Measurements from ENCODE around the gene GJE1.
"Not testable (repeated sequence)": the region's sequence is repeated elsewhere in the genome, so short reads cannot be mapped to it uniquely, and the experiment has no call there.

The GJE1 gene

GRCh38 chr6:142132625-142133024 is at the start of gene GJE1:
Gene GJE1 (plus strand): TSS chr6:142132925. CDS start chr6:142133159, 234 bp downstream.
- Histone ChIP-seq H2AFZ (ENCODE audit: low read length) (no peak within 1 kb of the TSS), H3K4me2 (ENCODE audit: low read depth, low read length, poor library complexity, severe bottlenecking) (no peak within 1 kb of the TSS), H3K4me1 (ENCODE audit: insufficient read depth, low read length, poor library complexity, severe bottlenecking) (no peaks in the 10 kb centered on the region), H3K27me3 (ENCODE audit: insufficient read depth, low read length, poor library complexity, severe bottlenecking) (peaks cover 17% of the 10 kb centered on the region), H3K9me3 (ENCODE audit: insufficient read depth, low read depth, low read length) (no peaks in the 10 kb centered on the region), H3F3A (ENCODE audit: low read depth) (no peaks in the 10 kb centered on the region), H3K9ac (ENCODE audit: low read depth, low read length, poor library complexity, severe bottlenecking) (no peak within 1 kb of the TSS), H3K36me3 (ENCODE audit: insufficient read depth, low read length) (no peaks in the 10 kb centered on the region), H3K4me3 (ENCODE audit: low read length, poor library complexity, severe bottlenecking) (no peak within 1 kb of the TSS), H3K9me2 (replicated peaks; ENCODE audit: low read depth, low read length) (no peaks in the 10 kb centered on the region), H4K20me1 (ENCODE audit: insufficient read depth, low read length, poor library complexity, severe bottlenecking) (no peaks in the 10 kb centered on the region), H3K79me2 (ENCODE audit: insufficient read depth, low read length) (no peaks in the 10 kb centered on the region)
- TF ChIP-seq, protein P1, sequence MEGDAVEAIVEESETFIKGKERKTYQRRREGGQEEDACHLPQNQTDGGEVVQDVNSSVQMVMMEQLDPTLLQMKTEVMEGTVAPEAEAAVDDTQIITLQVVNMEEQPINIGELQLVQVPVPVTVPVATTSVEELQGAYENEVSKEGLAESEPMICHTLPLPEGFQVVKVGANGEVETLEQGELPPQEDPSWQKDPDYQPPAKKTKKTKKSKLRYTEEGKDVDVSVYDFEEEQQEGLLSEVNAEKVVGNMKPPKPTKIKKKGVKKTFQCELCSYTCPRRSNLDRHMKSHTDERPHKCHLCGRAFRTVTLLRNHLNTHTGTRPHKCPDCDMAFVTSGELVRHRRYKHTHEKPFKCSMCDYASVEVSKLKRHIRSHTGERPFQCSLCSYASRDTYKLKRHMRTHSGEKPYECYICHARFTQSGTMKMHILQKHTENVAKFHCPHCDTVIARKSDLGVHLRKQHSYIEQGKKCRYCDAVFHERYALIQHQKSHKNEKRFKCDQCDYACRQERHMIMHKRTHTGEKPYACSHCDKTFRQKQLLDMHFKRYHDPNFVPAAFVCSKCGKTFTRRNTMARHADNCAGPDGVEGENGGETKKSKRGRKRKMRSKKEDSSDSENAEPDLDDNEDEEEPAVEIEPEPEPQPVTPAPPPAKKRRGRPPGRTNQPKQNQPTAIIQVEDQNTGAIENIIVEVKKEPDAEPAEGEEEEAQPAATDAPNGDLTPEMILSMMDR (conservative IDR thresholded peaks at IDR 0.05; ENCODE audit: low read length): no peak
- TF ChIP-seq EZH2phosphoT487 (IDR thresholded peaks at IDR 0.05; ENCODE audit: borderline replicate concordance): no peak

- Histone ChIP-seq H3K9ac (ENCODE audit: low read depth, low read length, poor library complexity, severe bottlenecking) (no peak overlapping the region), H3K9me3 (ENCODE audit: insufficient read depth, low read depth, low read length) (no peaks in the 10 kb centered on the region), H3K4me3 (ENCODE audit: low read length, poor library complexity, severe bottlenecking) (no peak overlapping the region), H2AFZ (ENCODE audit: low read length) (no peak overlapping the region), H3K9me2 (replicated peaks; ENCODE audit: low read depth, low read length) (no peaks in the 10 kb centered on the region), H4K20me1 (ENCODE audit: insufficient read depth, low read length, poor library complexity, severe bottlenecking) (no peaks in the 10 kb centered on the region), H3K4me1 (ENCODE audit: insufficient read depth, low read length, poor library complexity, severe bottlenecking) (no peaks in the 10 kb centered on the region), H3K79me2 (ENCODE audit: insufficient read depth, low read length) (no peaks in the 10 kb centered on the region), H3K36me3 (ENCODE audit: insufficient read depth, low read length) (no peaks in the 10 kb centered on the region), H3K4me2 (ENCODE audit: low read depth, low read length, poor library complexity, severe bottlenecking) (no peak overlapping the region), H3F3A (ENCODE audit: low read depth) (no peaks in the 10 kb centered on the region), H3K27me3 (ENCODE audit: insufficient read depth, low read length, poor library complexity, severe bottlenecking) (no peaks in the 10 kb centered on the region)
- TF ChIP-seq EZH2phosphoT487 (IDR thresholded peaks at IDR 0.05; ENCODE audit: borderline replicate concordance): no peak
- TF ChIP-seq, protein P1 (conservative IDR thresholded peaks at IDR 0.05; ENCODE audit: low read length): no peak
Measured at GRCh38 chr6:142087950-142088857, 44.5 kb upstream of the GJE1 start.

DNA sequence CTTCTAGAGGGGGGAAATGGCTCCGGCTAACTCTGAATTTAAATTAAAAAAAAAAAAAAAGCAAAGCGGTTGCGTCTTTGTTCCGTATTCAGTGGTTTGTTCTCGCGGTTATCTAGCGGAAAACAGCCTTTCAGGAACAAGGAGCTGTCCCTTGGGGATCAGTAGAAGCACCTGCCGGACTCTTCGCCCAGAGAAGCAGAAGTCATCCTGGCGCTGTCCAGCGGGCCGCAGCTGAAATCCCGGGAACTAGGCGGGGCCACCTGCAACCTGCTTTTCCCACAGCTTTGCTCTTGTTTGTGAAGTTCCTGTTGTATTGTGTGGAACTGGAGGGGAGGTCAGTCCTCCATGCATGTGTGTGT is 43.9 kb upstream of the GJE1 start:
- Histone ChIP-seq H2AFZ (ENCODE audit: low read length) (no peak overlapping the region), H3K4me3 (ENCODE audit: low read length, poor library complexity, severe bottlenecking) (no peak overlapping the region), H3K36me3 (ENCODE audit: insufficient read depth, low read length) (no peaks in the 10 kb centered on the region), H3K9me2 (replicated peaks; ENCODE audit: low read depth, low read length) (no peaks in the 10 kb centered on the region), H3K4me2 (ENCODE audit: low read depth, low read length, poor library complexity, severe bottlenecking) (no peak overlapping the region), H3K9ac (ENCODE audit: low read depth, low read length, poor library complexity, severe bottlenecking) (no peak overlapping the region), H3K79me2 (ENCODE audit: insufficient read depth, low read length) (no peaks in the 10 kb centered on the region), H3K9me3 (ENCODE audit: insufficient read depth, low read depth, low read length) (no peaks in the 10 kb centered on the region), H3K27me3 (ENCODE audit: insufficient read depth, low read length, poor library complexity, severe bottlenecking) (no peaks in the 10 kb centered on the region), H3K4me1 (ENCODE audit: insufficient read depth, low read length, poor library complexity, severe bottlenecking) (no peaks in the 10 kb centered on the region), H3F3A (ENCODE audit: low read depth) (no peaks in the 10 kb centered on the region), H4K20me1 (ENCODE audit: insufficient read depth, low read length, poor library complexity, severe bottlenecking) (no peaks in the 10 kb centered on the region)
- TF ChIP-seq, protein P1 (conservative IDR thresholded peaks at IDR 0.05; ENCODE audit: low read length): no peak
- no peak for TF ChIP-seq EZH2phosphoT487 (IDR thresholded peaks at IDR 0.05; ENCODE audit: borderline replicate concordance)

DNA sequence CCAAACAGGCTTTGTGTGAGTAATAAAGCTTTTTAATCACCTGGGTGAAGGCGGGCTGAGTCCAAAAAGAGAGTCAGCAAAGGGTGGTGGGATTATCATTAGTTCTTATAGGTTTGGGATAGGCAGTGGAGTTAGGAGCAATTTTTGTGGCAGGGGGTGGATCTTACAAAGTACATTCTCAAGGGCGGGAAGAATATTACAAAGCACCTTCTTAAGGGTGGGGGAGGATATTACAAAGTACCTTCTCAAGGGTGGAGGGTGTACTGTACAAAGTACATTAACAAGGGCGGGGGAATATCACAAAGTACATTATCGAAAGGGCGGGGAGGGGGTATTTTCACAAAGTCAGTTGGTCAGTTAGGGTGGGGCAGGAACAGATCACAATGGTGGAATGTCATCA is 27.9 kb upstream of the GJE1 start:
- H3K4me1 ChIP-seq (ENCODE audit: insufficient read depth, low read length, poor library complexity, severe bottlenecking); H3K36me3 ChIP-seq (ENCODE audit: insufficient read depth, low read length); H3F3A ChIP-seq (ENCODE audit: low read depth); H3K9me2 ChIP-seq (replicated peaks; ENCODE audit: low read depth, low read length); H3K4me2 ChIP-seq (ENCODE audit: low read depth, low read length, poor library complexity, severe bottlenecking); H3K27me3 ChIP-seq (ENCODE audit: insufficient read depth, low read length, poor library complexity, severe bottlenecking); H3K9me3 ChIP-seq (ENCODE audit: insufficient read depth, low read depth, low read length); H3K79me2 ChIP-seq (ENCODE audit: insufficient read depth, low read length); H3K4me3 ChIP-seq (ENCODE audit: low read length, poor library complexity, severe bottlenecking); H2AFZ ChIP-seq (ENCODE audit: low read length); H3K9ac ChIP-seq (ENCODE audit: low read depth, low read length, poor library complexity, severe bottlenecking); H4K20me1 ChIP-seq (ENCODE audit: insufficient read depth, low read length, poor library complexity, severe bottlenecking): not testable (repeated sequence)

DNA sequence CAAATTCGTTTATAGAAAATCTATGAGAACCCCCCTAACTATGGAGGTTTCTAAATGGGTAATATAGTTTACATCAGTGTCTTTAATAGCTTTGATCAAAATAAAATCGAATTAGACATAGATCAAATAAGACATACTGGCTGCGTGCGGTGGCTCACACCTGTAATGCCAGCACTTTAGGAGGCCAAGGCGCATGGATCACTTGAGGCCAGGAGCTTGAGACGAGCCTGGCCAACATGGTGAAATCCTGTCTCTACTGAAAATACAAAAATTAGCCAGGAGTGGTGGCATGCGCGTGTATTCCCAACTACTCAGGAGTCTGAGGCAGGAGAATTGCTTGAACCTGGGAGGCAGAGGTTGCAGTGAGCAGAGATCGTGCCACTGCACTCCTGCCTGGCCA is 21.9 kb upstream of the GJE1 start:
- H3K9me2 ChIP-seq (replicated peaks; ENCODE audit: low read depth, low read length); H3K36me3 ChIP-seq (ENCODE audit: insufficient read depth, low read length); H3K4me3 ChIP-seq (ENCODE audit: low read length, poor library complexity, severe bottlenecking); H3K9me3 ChIP-seq (ENCODE audit: insufficient read depth, low read depth, low read length); H3K9ac ChIP-seq (ENCODE audit: low read depth, low read length, poor library complexity, severe bottlenecking); H3F3A ChIP-seq (ENCODE audit: low read depth); H4K20me1 ChIP-seq (ENCODE audit: insufficient read depth, low read length, poor library complexity, severe bottlenecking); H3K4me2 ChIP-seq (ENCODE audit: low read depth, low read length, poor library complexity, severe bottlenecking); H2AFZ ChIP-seq (ENCODE audit: low read length); H3K4me1 ChIP-seq (ENCODE audit: insufficient read depth, low read length, poor library complexity, severe bottlenecking); H3K27me3 ChIP-seq (ENCODE audit: insufficient read depth, low read length, poor library complexity, severe bottlenecking); H3K79me2 ChIP-seq (ENCODE audit: insufficient read depth, low read length): not testable (repeated sequence)
